IPS DF 19.7 (cell line): ENCODE data around the gene SON.

Experiments used
- DNase-seq: peaks from one replicate; pipeline ENCODE4 v3.0.0-alpha.2; 2013; ENCODE audit warnings: low read depth, low spot score

Gene SON

GRCh38 chr21:33543505-33544129 is 779 bp downstream of the SON start:
- no peak for DNase-seq

- no peak for DNase-seq
These were observed 1.8 kb downstream of the SON start for GRCh38 chr21:33544451-33545195.

- DNase-seq = no peak
These were observed 3.2 kb downstream of the SON start for GRCh38 chr21:33546086-33546485.

GRCh38 chr21:33549848-33550771 is 7.3 kb downstream of the SON start:
- no peak for DNase-seq

GRCh38 chr21:33550772-33551660 is 8.2 kb downstream of the SON start:
- no peak for DNase-seq

- no peak for DNase-seq
These were observed 8.8 kb downstream of the SON start for GRCh38 chr21:33551664-33552063.

- no peak for DNase-seq
These were observed 9.5 kb downstream of the SON start for GRCh38 chr21:33552093-33552998.

- no peak for DNase-seq
These were observed 10.3 kb downstream of the SON start for GRCh38 chr21:33552999-33553598.

- no peak for DNase-seq
These were observed 11.6 kb downstream of the SON start for GRCh38 chr21:33554236-33554981.

- DNase-seq = no peak
These were observed 12.1 kb downstream of the SON start for GRCh38 chr21:33554982-33555344.

GRCh38 chr21:33557447-33557846 is 14.6 kb downstream of the SON start:
- DNase-seq = no peak

GRCh38 chr21:33558777-33559421 is 16.1 kb downstream of the SON start:
- no peak for DNase-seq

- DNase-seq = no peak
These were observed 17.0 kb downstream of the SON start for GRCh38 chr21:33559813-33560212.

- no peak for DNase-seq
These were observed 18.1 kb downstream of the SON start for GRCh38 chr21:33560965-33561364.

- DNase-seq = no peak
These were observed 18.5 kb downstream of the SON start for GRCh38 chr21:33561373-33561772.

- no peak for DNase-seq
These were observed 19.6 kb downstream of the SON start for GRCh38 chr21:33562389-33562788.

GRCh38 chr21:33566514-33566913 is 23.7 kb downstream of the SON start:
- DNase-seq = no peak

- DNase-seq = no peak
These were observed 25.1 kb downstream of the SON start for GRCh38 chr21:33567914-33568313.

- DNase-seq = no peak
These were observed 25.6 kb downstream of the SON start for GRCh38 chr21:33568448-33568847.
